PC-3 (cell line): ENCODE data around the gene ADGRD1.

Experiments
- EZH2 ChIP-seq: fragments of 300-600 bp; sonication (generic); IDR thresholded peaks from one replicate; pipeline ENCODE4 v1.6.1; 2017; ENCODE audit warnings: antibody characterized with exemption, mild to moderate bottlenecking, low read length; ENCODE audit not compliant: unreplicated experiment
- EZH2phosphoT487 ChIP-seq: fragments of 300-600 bp; sonication (generic); IDR thresholded peaks from 2 replicates; pipeline ENCODE4 v1.6.1; 2018; ENCODE audit warnings: mild to moderate bottlenecking, antibody characterized with exemption, low read length, borderline replicate concordance
- TF ChIP-seq, protein P1 (sequence below): fragments of 300-600 bp; sonication (generic); conservative IDR thresholded peaks from 2 replicates; pipeline ENCODE4 v1.5.1; 2017; ENCODE audit warnings: antibody characterized with exemption, low read depth, mild to moderate bottlenecking, low read length

GRCh38 chr12:130956009-130956408 is 2.3 kb downstream of the ADGRD1 start:
- TF ChIP-seq, protein P1, sequence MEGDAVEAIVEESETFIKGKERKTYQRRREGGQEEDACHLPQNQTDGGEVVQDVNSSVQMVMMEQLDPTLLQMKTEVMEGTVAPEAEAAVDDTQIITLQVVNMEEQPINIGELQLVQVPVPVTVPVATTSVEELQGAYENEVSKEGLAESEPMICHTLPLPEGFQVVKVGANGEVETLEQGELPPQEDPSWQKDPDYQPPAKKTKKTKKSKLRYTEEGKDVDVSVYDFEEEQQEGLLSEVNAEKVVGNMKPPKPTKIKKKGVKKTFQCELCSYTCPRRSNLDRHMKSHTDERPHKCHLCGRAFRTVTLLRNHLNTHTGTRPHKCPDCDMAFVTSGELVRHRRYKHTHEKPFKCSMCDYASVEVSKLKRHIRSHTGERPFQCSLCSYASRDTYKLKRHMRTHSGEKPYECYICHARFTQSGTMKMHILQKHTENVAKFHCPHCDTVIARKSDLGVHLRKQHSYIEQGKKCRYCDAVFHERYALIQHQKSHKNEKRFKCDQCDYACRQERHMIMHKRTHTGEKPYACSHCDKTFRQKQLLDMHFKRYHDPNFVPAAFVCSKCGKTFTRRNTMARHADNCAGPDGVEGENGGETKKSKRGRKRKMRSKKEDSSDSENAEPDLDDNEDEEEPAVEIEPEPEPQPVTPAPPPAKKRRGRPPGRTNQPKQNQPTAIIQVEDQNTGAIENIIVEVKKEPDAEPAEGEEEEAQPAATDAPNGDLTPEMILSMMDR, result no peak
- TF ChIP-seq EZH2phosphoT487, result no peak
- no peak for TF ChIP-seq EZH2
